ENCODE results near the gene EIF5A2.

The EIF5A2 gene

DNA sequence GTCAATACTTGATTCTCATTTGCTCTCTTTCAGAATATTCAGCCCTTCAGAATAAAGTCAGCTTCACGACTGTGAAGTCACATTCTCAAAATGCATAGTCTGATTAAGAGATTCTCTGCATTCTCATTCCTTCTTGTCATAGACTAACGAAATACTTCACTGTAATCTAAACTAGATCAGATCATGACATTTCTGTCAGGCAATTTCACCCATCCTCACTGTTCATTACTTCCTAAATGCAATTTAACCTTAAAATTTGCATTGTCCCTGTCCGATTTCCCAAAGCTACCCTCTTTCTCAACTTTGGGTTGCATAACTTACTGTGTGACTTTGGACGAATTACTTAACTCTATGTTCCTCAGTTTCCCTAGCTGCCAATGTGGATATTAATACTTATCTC, 44.6 kb downstream of the EIF5A2 start:
- Histone ChIP-seq H3K4me3 (ENCODE audit: low read depth in 1 of 5, low read length in 5 of 5) (no peak overlapping the region), H3K27ac (ENCODE audit: low read depth, low read length) (no peak overlapping the region), H3K9ac (ENCODE audit: low read length in 5 of 5) (no peak overlapping the region), H3K4me1 (ENCODE audit: control insufficient read depth in 5 of 5, insufficient read depth in 5 of 5, low read length in 5 of 5) (peaks cover 0 to 13% (median 4%) of the 10 kb centered on the region in 5 donors), H3K36me3 (ENCODE audit: control insufficient read depth in 5 of 5, insufficient read depth in 5 of 5, low read length in 5 of 5) (peaks cover 22 to 34% (median 32%) of the 10 kb centered on the region in 5 donors), H3K27me3 (ENCODE audit: control insufficient read depth in 5 of 5, insufficient read depth in 4 of 5, low read length in 5 of 5) (no peaks in the 10 kb centered on the region), H3K9me3 (ENCODE audit: control insufficient read depth in 5 of 5, low read length in 5 of 5) (no peaks in the 10 kb centered on the region)

DNA sequence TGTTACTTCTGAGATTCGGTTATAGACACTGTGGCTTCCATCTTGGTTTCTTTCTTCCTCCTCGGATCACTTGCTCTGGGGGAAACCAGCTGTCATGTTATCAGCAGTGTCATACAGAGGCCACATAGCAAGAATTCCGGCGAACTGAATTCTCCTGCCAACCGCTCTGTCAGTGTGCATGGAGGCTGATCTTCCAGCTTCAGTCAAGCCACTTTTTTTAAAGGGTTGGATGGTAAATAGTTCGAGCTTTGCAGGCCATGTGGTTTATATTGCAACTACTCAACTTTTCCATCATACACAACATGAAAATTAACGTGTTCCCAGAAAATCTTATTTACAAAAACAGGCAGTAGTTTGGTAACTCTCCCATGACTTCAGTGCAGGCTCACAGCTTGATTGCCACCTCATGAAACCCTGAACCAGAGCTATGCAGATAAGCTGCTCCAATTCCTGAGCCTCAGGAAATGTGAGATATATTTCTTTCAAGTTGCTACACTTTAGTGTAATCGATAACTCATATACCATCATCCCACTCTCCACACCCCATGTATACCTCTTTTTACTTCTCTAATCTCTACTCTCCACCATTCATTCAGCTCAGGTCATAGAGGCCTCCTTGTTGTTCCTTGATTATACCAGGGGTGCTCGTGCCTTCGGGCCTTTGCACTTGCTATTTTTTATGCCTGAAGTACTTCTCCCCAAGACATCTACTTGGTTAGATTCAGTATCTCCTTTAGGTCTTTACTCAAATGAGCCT, 45.6 kb downstream of the EIF5A2 start:
- Histone ChIP-seq H3K4me3 (ENCODE audit: low read depth in 1 of 5, low read length in 5 of 5) (no peak overlapping the region), H3K4me1 (ENCODE audit: control insufficient read depth in 5 of 5, insufficient read depth in 5 of 5, low read length in 5 of 5) (peaks cover 0 to 7% (median 0%) of the 10 kb centered on the region in 5 donors), H3K27ac (ENCODE audit: low read depth, low read length) (no peak overlapping the region), H3K36me3 (ENCODE audit: control insufficient read depth in 5 of 5, insufficient read depth in 5 of 5, low read length in 5 of 5) (peaks cover 22 to 34% (median 30%) of the 10 kb centered on the region in 5 donors), H3K27me3 (ENCODE audit: control insufficient read depth in 5 of 5, insufficient read depth in 4 of 5, low read length in 5 of 5) (no peaks in the 10 kb centered on the region), H3K9me3 (ENCODE audit: control insufficient read depth in 5 of 5, low read length in 5 of 5) (no peaks in the 10 kb centered on the region), H3K9ac (ENCODE audit: low read length in 5 of 5) (no peak overlapping the region)

DNA sequence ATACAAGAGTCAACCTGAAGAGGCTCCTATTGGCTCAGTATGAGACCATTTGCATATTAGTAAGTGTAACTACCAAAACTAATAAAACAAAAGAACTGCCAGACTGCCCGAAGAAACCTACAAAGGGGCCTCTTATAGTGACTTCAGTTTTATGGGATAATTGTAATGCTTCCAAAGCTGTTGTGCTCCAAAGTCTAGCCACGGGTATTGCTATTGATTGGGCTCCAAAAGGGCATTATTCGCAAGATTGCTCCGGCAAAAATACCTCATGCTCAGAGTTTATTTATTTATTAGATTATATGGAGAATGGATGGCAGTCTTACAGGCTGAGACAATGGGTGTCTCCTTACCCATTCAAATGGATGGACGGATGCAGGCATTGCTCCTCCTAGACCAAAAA, 49.8 kb downstream of the EIF5A2 start:
- Histone ChIP-seq H3K27ac (ENCODE audit: low read depth, low read length) (no peak overlapping the region), H3K27me3 (ENCODE audit: control insufficient read depth in 5 of 5, insufficient read depth in 4 of 5, low read length in 5 of 5) (peaks cover 0 to 3% (median 0%) of the 10 kb centered on the region in 5 donors), H3K4me1 (ENCODE audit: control insufficient read depth in 5 of 5, insufficient read depth in 5 of 5, low read length in 5 of 5) (no peaks in the 10 kb centered on the region), H3K4me3 (ENCODE audit: low read depth in 1 of 5, low read length in 5 of 5) (no peak overlapping the region), H3K9ac (ENCODE audit: low read length in 5 of 5) (no peak overlapping the region), H3K36me3 (ENCODE audit: control insufficient read depth in 5 of 5, insufficient read depth in 5 of 5, low read length in 5 of 5) (no peaks in the 10 kb centered on the region), H3K9me3 (ENCODE audit: control insufficient read depth in 5 of 5, low read length in 5 of 5) (no peaks in the 10 kb centered on the region)

DNA sequence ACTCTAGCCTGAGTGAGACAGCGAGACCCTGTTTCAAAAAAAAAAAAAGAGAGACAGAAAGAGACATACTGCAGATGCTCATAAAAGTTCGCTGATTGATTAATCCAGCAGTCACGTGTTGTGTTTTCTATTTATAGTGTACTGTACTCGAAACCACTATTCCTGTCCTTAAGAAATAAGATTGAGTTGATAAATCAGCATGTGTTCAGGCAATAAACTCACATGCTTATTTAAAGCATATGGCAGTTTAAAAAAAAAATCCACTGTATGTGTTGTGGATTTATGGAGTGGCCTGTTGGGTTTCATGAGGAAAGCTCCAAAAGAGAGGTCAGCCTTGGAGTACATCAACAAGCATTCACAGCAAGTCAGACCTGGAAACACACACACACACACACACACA, 56.1 kb downstream of the EIF5A2 start:
- no peaks in the 10 kb centered on the region for H3K36me3 ChIP-seq (ENCODE audit: control insufficient read depth in 5 of 5, insufficient read depth in 5 of 5, low read length in 5 of 5)
- H3K4me3 ChIP-seq (ENCODE audit: low read depth in 1 of 5, low read length in 5 of 5) = no peak overlapping the region
- H3K9ac ChIP-seq (ENCODE audit: low read length in 5 of 5) = no peak overlapping the region
- H3K4me1 ChIP-seq (ENCODE audit: control insufficient read depth in 5 of 5, insufficient read depth in 5 of 5, low read length in 5 of 5) = no peaks in the 10 kb centered on the region
- no peaks in the 10 kb centered on the region for H3K9me3 ChIP-seq (ENCODE audit: control insufficient read depth in 5 of 5, low read length in 5 of 5)
- no peak overlapping the region for H3K27ac ChIP-seq (ENCODE audit: low read depth, low read length)
- peaks cover 0 to 3% (median 0%) of the 10 kb centered on the region in 5 donors for H3K27me3 ChIP-seq (ENCODE audit: control insufficient read depth in 5 of 5, insufficient read depth in 4 of 5, low read length in 5 of 5)

DNA sequence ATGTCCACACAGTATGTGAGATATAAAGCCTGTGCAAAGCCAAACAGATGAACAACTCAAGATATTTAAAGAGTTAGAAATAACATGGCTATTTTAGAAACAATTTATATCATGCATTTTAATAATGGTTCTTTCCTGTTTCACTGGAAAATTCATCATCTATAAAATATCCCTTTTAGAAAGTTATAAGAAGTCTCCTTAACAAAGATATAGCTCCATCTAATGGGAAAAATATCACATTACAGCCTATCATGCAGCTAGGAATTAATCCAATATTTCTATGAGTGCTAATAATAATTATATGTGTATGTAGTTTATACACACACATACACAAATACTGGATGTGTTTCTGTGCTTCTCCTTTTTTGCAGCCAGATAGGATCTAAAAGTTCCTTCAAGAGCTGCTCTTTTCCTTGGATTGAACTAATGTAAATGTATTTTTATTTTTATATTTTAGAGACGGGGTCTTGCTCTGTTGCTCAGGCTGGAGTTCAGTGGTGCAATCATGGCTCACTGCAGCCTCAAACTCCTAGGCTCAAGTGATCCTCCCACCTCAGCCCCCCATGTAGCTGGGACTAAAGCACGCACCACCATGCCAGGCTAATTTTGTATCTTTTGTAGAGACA, 60.0 kb downstream of the EIF5A2 start:
- Histone ChIP-seq H3K4me1 (ENCODE audit: control insufficient read depth in 5 of 5, insufficient read depth in 5 of 5, low read length in 5 of 5) (no peaks in the 10 kb centered on the region), H3K9me3 (ENCODE audit: control insufficient read depth in 5 of 5, low read length in 5 of 5) (peaks cover 0 to 4% (median 0%) of the 10 kb centered on the region in 5 donors), H3K4me3 (ENCODE audit: low read depth in 1 of 5, low read length in 5 of 5) (no peak overlapping the region), H3K36me3 (ENCODE audit: control insufficient read depth in 5 of 5, insufficient read depth in 5 of 5, low read length in 5 of 5) (no peaks in the 10 kb centered on the region), H3K27ac (ENCODE audit: low read depth, low read length) (no peak overlapping the region), H3K27me3 (ENCODE audit: control insufficient read depth in 5 of 5, insufficient read depth in 4 of 5, low read length in 5 of 5) (no peaks in the 10 kb centered on the region), H3K9ac (ENCODE audit: low read length in 5 of 5) (no peak overlapping the region)

DNA sequence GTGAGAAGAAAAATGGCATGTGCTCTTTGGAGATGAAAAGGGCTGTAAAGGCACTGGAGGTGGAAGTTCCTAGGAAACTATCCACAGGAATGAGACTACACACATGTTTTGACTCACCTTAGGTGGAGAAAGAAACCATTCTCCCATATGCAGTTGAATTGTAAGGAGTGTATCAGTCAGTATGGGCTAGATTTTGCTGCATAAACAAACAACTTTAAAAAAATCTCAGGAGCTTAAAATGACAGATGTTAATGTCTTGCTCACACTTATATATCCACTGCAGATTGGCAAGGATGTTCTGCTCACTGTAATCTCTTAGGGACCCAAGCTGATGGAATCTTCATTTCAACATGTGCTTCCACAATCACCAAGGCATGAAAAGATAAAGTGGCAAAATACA, 64.1 kb downstream of the EIF5A2 start:
- H3K27ac ChIP-seq (ENCODE audit: low read depth, low read length) = no peak overlapping the region
- no peaks in the 10 kb centered on the region for H3K4me1 ChIP-seq (ENCODE audit: control insufficient read depth in 5 of 5, insufficient read depth in 5 of 5, low read length in 5 of 5)
- H3K27me3 ChIP-seq (ENCODE audit: control insufficient read depth in 5 of 5, insufficient read depth in 4 of 5, low read length in 5 of 5) = no peaks in the 10 kb centered on the region
- no peak overlapping the region for H3K9ac ChIP-seq (ENCODE audit: low read length in 5 of 5)
- H3K9me3 ChIP-seq (ENCODE audit: control insufficient read depth in 5 of 5, low read length in 5 of 5) = peaks cover 0 to 4% (median 0%) of the 10 kb centered on the region in 5 donors
- no peaks in the 10 kb centered on the region for H3K36me3 ChIP-seq (ENCODE audit: control insufficient read depth in 5 of 5, insufficient read depth in 5 of 5, low read length in 5 of 5)
- no peak overlapping the region for H3K4me3 ChIP-seq (ENCODE audit: low read depth in 1 of 5, low read length in 5 of 5)

DNA sequence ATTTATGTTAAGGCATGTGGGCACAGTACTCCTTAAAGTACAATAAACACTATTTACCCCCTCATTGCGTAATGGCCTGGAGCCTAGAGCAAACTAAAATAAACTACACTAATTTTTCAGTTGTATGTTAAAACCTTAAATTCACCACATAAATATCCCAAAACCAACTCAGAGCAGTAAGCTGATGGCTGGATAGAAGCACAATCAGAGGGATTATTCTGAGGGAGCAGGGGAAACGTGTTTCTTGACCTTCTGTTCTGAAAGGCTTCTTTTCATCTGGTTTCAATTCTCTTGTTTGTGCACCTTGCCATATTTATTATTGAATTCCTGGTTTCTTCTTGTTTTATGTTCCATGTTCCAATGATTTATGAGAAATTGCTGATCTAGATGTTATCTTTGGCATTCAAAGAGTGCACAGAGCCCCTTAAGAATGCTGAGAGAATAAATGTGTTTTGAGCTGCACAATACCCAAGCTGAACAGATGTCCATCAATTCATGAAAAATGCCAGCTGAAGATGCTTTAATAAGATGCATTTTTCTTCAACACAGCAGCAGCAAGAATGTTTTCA, 68.1 kb downstream of the EIF5A2 start:
- Histone ChIP-seq H3K4me3 (ENCODE audit: low read depth in 1 of 5, low read length in 5 of 5) (no peak overlapping the region), H3K36me3 (ENCODE audit: control insufficient read depth in 5 of 5, insufficient read depth in 5 of 5, low read length in 5 of 5) (no peaks in the 10 kb centered on the region), H3K9ac (ENCODE audit: low read length in 5 of 5) (no peak overlapping the region), H3K4me1 (ENCODE audit: control insufficient read depth in 5 of 5, insufficient read depth in 5 of 5, low read length in 5 of 5) (no peaks in the 10 kb centered on the region), H3K9me3 (ENCODE audit: control insufficient read depth in 5 of 5, low read length in 5 of 5) (peaks cover 0 to 4% (median 0%) of the 10 kb centered on the region in 5 donors), H3K27ac (ENCODE audit: low read depth, low read length) (no peak overlapping the region), H3K27me3 (ENCODE audit: control insufficient read depth in 5 of 5, insufficient read depth in 4 of 5, low read length in 5 of 5) (peaks cover 0 to 2% (median 0%) of the 10 kb centered on the region in 5 donors)

DNA sequence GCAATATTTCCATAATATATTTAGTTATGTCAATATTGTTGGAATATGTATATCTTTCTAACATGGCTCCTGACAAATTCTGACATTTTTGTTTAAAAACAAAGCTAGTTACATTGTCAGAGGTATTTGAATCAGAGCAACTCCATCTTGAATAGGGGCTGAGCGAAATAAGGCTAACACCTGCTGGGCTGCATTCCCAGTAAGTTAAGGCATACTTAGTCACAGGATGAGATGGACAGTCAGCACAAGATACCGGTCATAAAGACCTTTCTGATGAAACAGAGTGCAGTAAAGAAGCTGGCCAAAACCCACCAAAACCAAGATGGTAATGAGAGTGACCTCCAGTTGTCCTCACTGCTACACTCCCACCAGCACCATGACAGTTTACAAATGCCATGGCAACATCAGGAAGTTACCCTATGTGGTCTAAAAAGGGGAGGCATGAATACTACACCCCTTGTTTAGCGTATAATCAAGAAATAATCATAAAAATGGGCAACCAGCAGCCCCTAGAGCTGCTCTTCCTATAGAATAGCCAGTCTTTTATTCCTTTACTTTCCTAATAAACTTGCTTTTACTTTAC, 68.8 kb downstream of the EIF5A2 start:
- no peak overlapping the region for H3K27ac ChIP-seq (ENCODE audit: low read depth, low read length)
- H3K27me3 ChIP-seq (ENCODE audit: control insufficient read depth in 5 of 5, insufficient read depth in 4 of 5, low read length in 5 of 5) = peaks cover 0 to 4% (median 0%) of the 10 kb centered on the region in 5 donors
- H3K4me3 ChIP-seq (ENCODE audit: low read depth in 1 of 5, low read length in 5 of 5) = no peak overlapping the region
- no peak overlapping the region for H3K9ac ChIP-seq (ENCODE audit: low read length in 5 of 5)
- H3K36me3 ChIP-seq (ENCODE audit: control insufficient read depth in 5 of 5, insufficient read depth in 5 of 5, low read length in 5 of 5) = no peaks in the 10 kb centered on the region
- no peaks in the 10 kb centered on the region for H3K4me1 ChIP-seq (ENCODE audit: control insufficient read depth in 5 of 5, insufficient read depth in 5 of 5, low read length in 5 of 5)
- peaks cover 0 to 2% (median 0%) of the 10 kb centered on the region in 5 donors for H3K9me3 ChIP-seq (ENCODE audit: control insufficient read depth in 5 of 5, low read length in 5 of 5)
